KMS-11 (cell line): ENCODE data around the gene ZFR.
"Not testable (repeated sequence)": the region's sequence is repeated elsewhere in the genome, so short reads cannot be mapped to it uniquely, and the experiment has no call there.

Experiments used
- H2AFZ ChIP-seq: fragments of 200-600 bp; sonication (generic); 2 replicates; pipeline ENCODE4 v1.6.1; 2016; ENCODE audit warnings: antibody characterized with exemption, mixed run types, low read depth
- H3K27ac ChIP-seq: fragments of 200-600 bp; sonication (generic); 2 replicates; pipeline ENCODE4 v1.6.1; 2016; ENCODE audit warnings: mild to moderate bottlenecking, mixed run types
- H3K27me3 ChIP-seq: fragments of 200-600 bp; sonication (generic); 2 replicates; pipeline ENCODE4 v1.6.1; 2017; ENCODE audit warnings: mild to moderate bottlenecking, low read depth, mixed run types, moderate library complexity; ENCODE audit not compliant: insufficient read depth
- H3K36me3 ChIP-seq: fragments of 200-600 bp; sonication (generic); 2 replicates; pipeline ENCODE4 v1.6.1; 2017; ENCODE audit warnings: mild to moderate bottlenecking, mixed run types; ENCODE audit not compliant: insufficient read depth
- H3K4me1 ChIP-seq: fragments of 200-600 bp; sonication (generic); 2 replicates; pipeline ENCODE4 v1.6.1; 2016; ENCODE audit warnings: mild to moderate bottlenecking, low read depth, mixed run types; ENCODE audit not compliant: poor library complexity, severe bottlenecking
- H3K4me2 ChIP-seq: fragments of 200-600 bp; sonication (generic); 2 replicates; pipeline ENCODE4 v1.7.0; 2016; ENCODE audit warnings: mild to moderate bottlenecking, mixed run types
- H3K4me3 ChIP-seq: fragments of 200-600 bp; sonication (generic); IDR thresholded peaks from 2 replicates; pipeline ENCODE4 v1.6.1; 2017; ENCODE audit warnings: low read depth, low read length, mixed read lengths; ENCODE audit not compliant: insufficient read depth
- H3K79me2 ChIP-seq: fragments of 200-600 bp; sonication (generic); 2 replicates; pipeline ENCODE4 v1.6.1; 2016; ENCODE audit warnings: low read depth, mixed run types; ENCODE audit not compliant: insufficient read depth
- H3K9ac ChIP-seq: fragments of 200-600 bp; sonication (generic); 2 replicates; pipeline ENCODE4 v1.6.1; 2016; ENCODE audit warnings: mild to moderate bottlenecking, mixed run types
- H4K20me1 ChIP-seq: fragments of 200-600 bp; sonication (generic); 2 replicates; pipeline ENCODE4 v1.6.1; 2016; ENCODE audit warnings: mild to moderate bottlenecking, mixed run types; ENCODE audit not compliant: insufficient read depth
- CTCF ChIP-seq: fragments of 200-600 bp; sonication (generic); conservative IDR thresholded peaks from 2 replicates; pipeline ENCODE4 v1.6.1; 2017; ENCODE audit warnings: low read depth, mild to moderate bottlenecking, antibody characterized with exemption, low read length, moderate library complexity, mixed read lengths

Gene ZFR

DNA sequence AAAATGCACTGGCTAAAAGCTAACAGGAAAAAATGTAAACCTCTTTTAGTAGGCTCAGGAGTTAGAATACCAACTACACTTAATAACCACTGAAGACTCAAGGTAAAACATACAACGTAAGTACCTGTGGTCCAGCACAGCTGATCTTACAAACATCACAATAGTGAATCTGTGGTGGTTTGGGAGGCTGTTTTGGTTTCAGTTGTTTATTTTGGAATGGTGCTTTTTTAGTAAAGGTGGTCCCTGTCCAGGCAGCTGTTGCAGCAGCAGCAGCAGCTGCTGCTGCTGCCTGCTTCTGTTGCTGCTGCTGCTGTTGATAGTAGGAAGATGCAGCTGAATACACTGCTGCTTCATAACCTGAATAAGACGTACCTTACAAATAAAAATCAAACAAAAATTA is 37.9 kb downstream of the ZFR start:
- no peaks in the 10 kb centered on the region for H4K20me1 ChIP-seq
- TF ChIP-seq CTCF: no peak
- H3K4me1 ChIP-seq: peaks cover 44% of the 10 kb centered on the region
- H3K79me2 ChIP-seq: peaks cover 6% of the 10 kb centered on the region; the same call in 1 of the 2 replicates
- H3K27me3 ChIP-seq: no peaks in the 10 kb centered on the region
- H3K4me2 ChIP-seq: no peak overlapping the region; the same call in 1 of the 2 replicates
- H3K27ac ChIP-seq: no peak overlapping the region; the same call in 1 of the 2 replicates
- no peak overlapping the region for H3K4me3 ChIP-seq
- no peaks in the 10 kb centered on the region for H3K36me3 ChIP-seq
- no peak overlapping the region for H2AFZ ChIP-seq
- no peak overlapping the region for H3K9ac ChIP-seq

DNA sequence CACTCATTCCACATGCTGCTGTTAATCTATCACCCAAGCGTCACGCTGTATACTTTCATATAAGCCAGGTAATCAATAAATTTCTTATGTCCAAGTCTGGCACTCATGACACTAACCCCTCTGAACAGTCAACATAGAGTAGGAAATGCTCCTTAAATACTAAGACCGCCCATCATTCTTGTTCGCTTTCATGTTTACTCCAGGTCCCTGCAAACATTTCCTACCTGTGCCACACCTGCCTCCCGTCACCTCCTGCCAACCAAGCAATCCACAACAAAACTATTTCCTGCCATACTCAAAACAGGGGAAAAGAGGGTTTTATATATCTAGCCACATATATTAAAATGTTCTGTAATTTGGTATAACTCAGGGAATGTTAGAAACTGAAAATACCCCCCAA is 39.0 kb downstream of the ZFR start:
- no peak for TF ChIP-seq CTCF
- H3K9ac ChIP-seq: no peak overlapping the region
- no peaks in the 10 kb centered on the region for H4K20me1 ChIP-seq
- peaks cover 6% of the 10 kb centered on the region; the same call in 1 of the 2 replicates for H3K79me2 ChIP-seq
- no peaks in the 10 kb centered on the region for H3K36me3 ChIP-seq
- no peak overlapping the region for H2AFZ ChIP-seq
- no peaks in the 10 kb centered on the region for H3K27me3 ChIP-seq
- H3K27ac ChIP-seq: no peak overlapping the region
- H3K4me1 ChIP-seq: peaks cover 44% of the 10 kb centered on the region
- no peak overlapping the region for H3K4me3 ChIP-seq
- H3K4me2 ChIP-seq: no peak overlapping the region

DNA sequence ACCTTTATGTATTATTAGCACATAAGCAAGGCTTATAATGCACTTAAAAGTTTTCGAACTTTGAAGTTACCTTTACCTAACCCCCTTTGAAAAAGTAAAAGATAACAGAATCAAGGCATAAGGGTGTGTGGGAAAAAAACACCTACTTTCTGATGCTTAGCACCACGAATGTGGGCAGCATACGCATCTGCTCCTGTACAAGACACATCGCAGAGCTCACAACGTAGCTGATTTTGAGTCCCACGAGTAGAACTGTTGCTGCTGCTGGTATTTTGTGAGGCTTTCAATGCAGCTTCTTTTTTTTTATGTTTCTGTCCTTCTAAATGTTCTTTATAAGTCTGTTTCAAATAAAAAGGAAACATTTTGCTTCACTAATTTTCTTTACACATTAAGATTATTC is 40.8 kb downstream of the ZFR start:
- peaks cover 6% of the 10 kb centered on the region; the same call in 1 of the 2 replicates for H3K79me2 ChIP-seq
- H3K9ac ChIP-seq: no peak overlapping the region
- peaks cover 9% of the 10 kb centered on the region; the same call in 1 of the 2 replicates for H3K36me3 ChIP-seq
- H3K27ac ChIP-seq: no peak overlapping the region
- no peak overlapping the region for H3K4me2 ChIP-seq
- no peak overlapping the region for H3K4me3 ChIP-seq
- peaks cover 41% of the 10 kb centered on the region for H3K4me1 ChIP-seq
- no peaks in the 10 kb centered on the region for H3K27me3 ChIP-seq
- no peak for TF ChIP-seq CTCF
- H2AFZ ChIP-seq: no peak overlapping the region
- no peaks in the 10 kb centered on the region for H4K20me1 ChIP-seq

DNA sequence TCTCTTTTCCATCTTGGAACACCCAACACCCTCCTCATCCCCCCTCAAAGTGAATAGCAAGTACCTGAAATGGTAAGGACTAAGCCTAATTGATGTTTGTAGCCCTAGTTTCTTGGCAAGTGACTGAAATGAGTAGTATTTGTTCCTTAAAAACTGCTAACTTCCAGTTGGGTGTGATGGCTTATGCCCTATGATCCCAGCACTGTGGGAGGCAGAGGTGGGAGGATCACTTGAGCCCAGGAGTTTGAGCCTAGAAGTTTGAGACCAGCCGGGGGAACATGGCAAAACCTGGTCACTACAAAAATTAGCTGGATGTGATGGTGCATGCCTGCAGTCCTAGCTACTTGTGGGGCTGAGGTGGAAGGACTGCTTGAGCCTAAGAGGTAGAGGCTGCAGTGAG is 44.1 kb downstream of the ZFR start:
- Histone ChIP-seq H2AFZ (no peak overlapping the region), H3K27ac (no peak overlapping the region), H3K4me2 (no peak overlapping the region), H3K9ac (no peak overlapping the region), H4K20me1 (no peaks in the 10 kb centered on the region), H3K79me2 (peaks cover 2% of the 10 kb centered on the region; the same call in 1 of the 2 replicates), H3K36me3 (peaks cover 19% of the 10 kb centered on the region; the same call in 1 of the 2 replicates), H3K4me3 (no peak overlapping the region), H3K4me1 (peaks cover 8% of the 10 kb centered on the region), H3K27me3 (no peaks in the 10 kb centered on the region)
- no peak for TF ChIP-seq CTCF

GRCh38 chr5:32398754-32399153 is 45.8 kb downstream of the ZFR start:
- H3K27ac ChIP-seq, H3K27me3 ChIP-seq, H3K4me2 ChIP-seq, H3K4me3 ChIP-seq, H4K20me1 ChIP-seq, H3K9ac ChIP-seq, H3K79me2 ChIP-seq, H2AFZ ChIP-seq, H3K4me1 ChIP-seq: not testable (repeated sequence)
- H3K36me3 ChIP-seq: peaks cover 21% of the 10 kb centered on the region; the same call in 1 of the 2 replicates
